Stimulated activated CD4-positive, alpha-beta T cell treated with anti-CD3 and anti-CD28 coated beads, TNF-alpha, amount 100 ng/mL, for 4 hours (primary cell): ENCODE measurements around the gene ISCU.
"Not testable (repeated sequence)": the region's sequence is repeated elsewhere in the genome, so short reads cannot be mapped to it uniquely, and the experiment has no call there.

ENCODE experiments used
- DNase-seq, 3 experiments: peaks; one replicate each; pipeline ENCODE4 v3.0.0-alpha.2; 2020; ENCODE audit warnings: low read depth in 3 of 3

The ISCU gene

GRCh38 chr12:108589028-108589839 is 26.8 kb downstream of the ISCU start:
- no peak for DNase-seq

GRCh38 chr12:108589840-108590229 is 27.4 kb downstream of the ISCU start:
- no peak for DNase-seq

GRCh38 chr12:108590463-108590862 is 28.1 kb downstream of the ISCU start:
- DNase-seq = not testable (repeated sequence)

GRCh38 chr12:108591267-108591980 is 29.0 kb downstream of the ISCU start:
- DNase-seq = no peak

GRCh38 chr12:108592033-108592909 is 29.9 kb downstream of the ISCU start:
- no peak for DNase-seq

- DNase-seq = no peak
These were observed 32.0 kb downstream of the ISCU start for GRCh38 chr12:108594323-108594903.

- no peak for DNase-seq
These were observed 32.7 kb downstream of the ISCU start for GRCh38 chr12:108594960-108595710.

- DNase-seq = no peak
These were observed 33.6 kb downstream of the ISCU start for GRCh38 chr12:108595711-108596647.

GRCh38 chr12:108596854-108597558 is 34.6 kb downstream of the ISCU start:
- DNase-seq = no peak

GRCh38 chr12:108597559-108598471 is 35.4 kb downstream of the ISCU start, which contains the start of gene TMEM119:
Gene TMEM119, minus strand, starts transcription at chr12:108598084. Its CDS starts 5,701 bp downstream, at chr12:108592383.
- no peak for DNase-seq

GRCh38 chr12:108598553-108599250 is 36.3 kb downstream of the ISCU start:
- no peak for DNase-seq

GRCh38 chr12:108599541-108599940 is 37.1 kb downstream of the ISCU start:
- no peak for DNase-seq

GRCh38 chr12:108599948-108600701 is 37.7 kb downstream of the ISCU start:
- no peak for DNase-seq

- no peak for DNase-seq
These were observed 38.3 kb downstream of the ISCU start for GRCh38 chr12:108600702-108601007.

- no peak for DNase-seq
These were observed 39.9 kb downstream of the ISCU start for GRCh38 chr12:108602209-108602705.

GRCh38 chr12:108602976-108603704 is 40.7 kb downstream of the ISCU start:
- DNase-seq = no peak
